ENCODE data around the gene POU2AF1. TPM values are rescaled to one million over a fixed set of nuclear protein-coding genes. Genes with fewer than 3 reads are reported as not detected.
"Not testable (repeated sequence)": the region's sequence is repeated elsewhere in the genome, so short reads cannot be mapped to it uniquely, and the experiment has no call there.

Gene POU2AF1
- total and polyA plus RNA-seq, 2 experiments from 2014 or later = not detected

GRCh38 chr11:111402411-111402810, 23.3 kb upstream of the POU2AF1 start:
- no peaks in the 10 kb centered on the region for H3K4me1 ChIP-seq (ENCODE audit: insufficient read depth)
- no peaks in the 10 kb centered on the region for H3K79me2 ChIP-seq (replicated peaks; ENCODE audit: insufficient read depth)
- no peak overlapping the region for H3K27ac ChIP-seq (ENCODE audit: low read depth)
- no peaks in the 10 kb centered on the region for H3K36me3 ChIP-seq (ENCODE audit: insufficient read depth)
- Mint-ChIP-seq H3K4me3 (no peak overlapping the region), H3K4me1 (no peaks in the 10 kb centered on the region), H3K27me3 (ENCODE audit: insufficient read depth, low read depth, poor library complexity) (no peaks in the 10 kb centered on the region), H3K27ac (no peak overlapping the region), H3K36me3 (ENCODE audit: low read depth) (no peaks in the 10 kb centered on the region), H3K9me3 (peaks cover 4% of the 10 kb centered on the region; the same call in 1 of the 3 replicates)
- ATAC-seq (no peak), DNase-seq (ENCODE audit: low spot score) (no peak)
- TF ChIP-seq EZH2phosphoT487 (IDR thresholded peaks at IDR 0.05; ENCODE audit: unreplicated experiment) = no peak
- TF ChIP-seq ZNF462 (CRISPR knock-in tag; IDR thresholded peaks at IDR 0.05) = no peak
- TF ChIP-seq CREB1 (CRISPR knock-in tag; IDR thresholded peaks at IDR 0.05; ENCODE audit: low read depth) = no peak
- TF ChIP-seq, protein P1, sequence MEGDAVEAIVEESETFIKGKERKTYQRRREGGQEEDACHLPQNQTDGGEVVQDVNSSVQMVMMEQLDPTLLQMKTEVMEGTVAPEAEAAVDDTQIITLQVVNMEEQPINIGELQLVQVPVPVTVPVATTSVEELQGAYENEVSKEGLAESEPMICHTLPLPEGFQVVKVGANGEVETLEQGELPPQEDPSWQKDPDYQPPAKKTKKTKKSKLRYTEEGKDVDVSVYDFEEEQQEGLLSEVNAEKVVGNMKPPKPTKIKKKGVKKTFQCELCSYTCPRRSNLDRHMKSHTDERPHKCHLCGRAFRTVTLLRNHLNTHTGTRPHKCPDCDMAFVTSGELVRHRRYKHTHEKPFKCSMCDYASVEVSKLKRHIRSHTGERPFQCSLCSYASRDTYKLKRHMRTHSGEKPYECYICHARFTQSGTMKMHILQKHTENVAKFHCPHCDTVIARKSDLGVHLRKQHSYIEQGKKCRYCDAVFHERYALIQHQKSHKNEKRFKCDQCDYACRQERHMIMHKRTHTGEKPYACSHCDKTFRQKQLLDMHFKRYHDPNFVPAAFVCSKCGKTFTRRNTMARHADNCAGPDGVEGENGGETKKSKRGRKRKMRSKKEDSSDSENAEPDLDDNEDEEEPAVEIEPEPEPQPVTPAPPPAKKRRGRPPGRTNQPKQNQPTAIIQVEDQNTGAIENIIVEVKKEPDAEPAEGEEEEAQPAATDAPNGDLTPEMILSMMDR (conservative IDR thresholded peaks at IDR 0.05; ENCODE audit: low read depth in 2 of 2) = no peak
- TF ChIP-seq STAT1 (IDR thresholded peaks at IDR 0.05; ENCODE audit: unreplicated experiment) = no peak
- TF ChIP-seq POLR2AphosphoS5 (IDR thresholded peaks at IDR 0.05; ENCODE audit: low read depth) = no peak
- TF ChIP-seq REST (IDR thresholded peaks at IDR 0.05; ENCODE audit: unreplicated experiment) = no peak
- no peak for TF ChIP-seq EZH2 (IDR thresholded peaks at IDR 0.05; ENCODE audit: low read depth, unreplicated experiment)
- TF ChIP-seq ZNF114 (CRISPR knock-in tag; IDR thresholded peaks at IDR 0.05) = no peak
- TF ChIP-seq ZNF331 (CRISPR knock-in tag; IDR thresholded peaks at IDR 0.05; ENCODE audit: low read depth) = no peak
- TF ChIP-seq, protein P2, sequence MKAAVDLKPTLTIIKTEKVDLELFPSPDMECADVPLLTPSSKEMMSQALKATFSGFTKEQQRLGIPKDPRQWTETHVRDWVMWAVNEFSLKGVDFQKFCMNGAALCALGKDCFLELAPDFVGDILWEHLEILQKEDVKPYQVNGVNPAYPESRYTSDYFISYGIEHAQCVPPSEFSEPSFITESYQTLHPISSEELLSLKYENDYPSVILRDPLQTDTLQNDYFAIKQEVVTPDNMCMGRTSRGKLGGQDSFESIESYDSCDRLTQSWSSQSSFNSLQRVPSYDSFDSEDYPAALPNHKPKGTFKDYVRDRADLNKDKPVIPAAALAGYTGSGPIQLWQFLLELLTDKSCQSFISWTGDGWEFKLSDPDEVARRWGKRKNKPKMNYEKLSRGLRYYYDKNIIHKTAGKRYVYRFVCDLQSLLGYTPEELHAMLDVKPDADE (IDR thresholded peaks at IDR 0.05) = no peak
- no peaks in the 10 kb centered on the region for H3F3A ChIP-seq (replicated peaks; ENCODE audit: low read depth)
- no peaks in the 10 kb centered on the region for H3K27me3 ChIP-seq (ENCODE audit: insufficient read depth)
- no peak overlapping the region for H2AFZ ChIP-seq
- peaks cover 5% of the 10 kb centered on the region; the same call in 1 of the 2 replicates for H3K9me2 ChIP-seq (ENCODE audit: insufficient read depth)
- no peak overlapping the region for H3K4me2 ChIP-seq
- no peak overlapping the region for H3K4me3 ChIP-seq
- no peaks in the 10 kb centered on the region for H4K20me1 ChIP-seq (replicated peaks; ENCODE audit: insufficient read depth)

GRCh38 chr11:111401957-111402356, 22.9 kb upstream of the POU2AF1 start:
- not testable (repeated sequence) for H3K4me3 ChIP-seq; H3K27ac ChIP-seq (ENCODE audit: low read depth); H3K36me3 ChIP-seq (ENCODE audit: insufficient read depth); H3K36me3 Mint-ChIP-seq (ENCODE audit: low read depth); H3K9me2 ChIP-seq (ENCODE audit: insufficient read depth); H3K4me1 Mint-ChIP-seq; H2AFZ ChIP-seq; H3K4me2 ChIP-seq; H3F3A ChIP-seq (replicated peaks; ENCODE audit: low read depth); H3K27me3 Mint-ChIP-seq (ENCODE audit: insufficient read depth, low read depth, poor library complexity); H3K4me1 ChIP-seq (ENCODE audit: insufficient read depth); H3K4me3 Mint-ChIP-seq; ATAC-seq; H4K20me1 ChIP-seq (replicated peaks; ENCODE audit: insufficient read depth); DNase-seq (ENCODE audit: low spot score); H3K27me3 ChIP-seq (ENCODE audit: insufficient read depth); H3K27ac Mint-ChIP-seq; H3K9me3 Mint-ChIP-seq; H3K79me2 ChIP-seq (replicated peaks; ENCODE audit: insufficient read depth)

All from GM23338 (cell line).